Panc1 (cell line): ENCODE results near the gene BMPR2.

ENCODE experiments used
- CTCF ChIP-seq: fragments of 450-650 bp; IDR thresholded peaks from 2 replicates; pipeline ENCODE4 v1.5.1; 2017; ENCODE audit warnings: mild to moderate bottlenecking
- POLR2AphosphoS5 ChIP-seq: IDR thresholded peaks from 2 replicates; pipeline ENCODE4 v1.6.1; 2012; ENCODE audit warnings: mild to moderate bottlenecking, low read depth, low read length, moderate library complexity
- REST ChIP-seq, 2 experiments: IDR thresholded peaks; 2 replicates each; pipeline ENCODE4 v1.6.1; 2011 to 2012; ENCODE audit warnings: low read depth in 2 of 2, control low read depth in 1 of 2, low read length in 1 of 2, mild to moderate bottlenecking in 1 of 2, moderate library complexity in 1 of 2; ENCODE audit not compliant: insufficient read depth in 1 of 2
- SIN3A ChIP-seq: IDR thresholded peaks from 2 replicates; pipeline ENCODE4 v1.6.1; 2012; ENCODE audit warnings: low read depth, mild to moderate bottlenecking, low read length, moderate library complexity, borderline replicate concordance; ENCODE audit not compliant: insufficient read depth

GRCh38 chr2:202599105-202599504 is 223.0 kb downstream of the BMPR2 start:
- no peak for TF ChIP-seq CTCF
- no peak for TF ChIP-seq POLR2AphosphoS5
- no peak for TF ChIP-seq SIN3A
- no peak for TF ChIP-seq REST (IDR thresholded peaks at IDR 0.05; ENCODE audit: insufficient read depth in 1 of 2, low read depth in 2 of 2, low read length in 1 of 2)
